SH-SY5Y (cell line): ENCODE measurements around the gene SARDH.

Experiments used
- GATA2 ChIP-seq: IDR thresholded peaks from 2 replicates; pipeline ENCODE4 v1.6.1; 2011; ENCODE audit warnings: mild to moderate bottlenecking, low read depth, low read length
- GATA3 ChIP-seq: IDR thresholded peaks from 2 replicates; pipeline ENCODE4 v1.6.1; 2011; ENCODE audit warnings: low read depth, mild to moderate bottlenecking, low read length, moderate library complexity

- TF ChIP-seq GATA2 (no peak), GATA3 (no peak)
Measured at GRCh38 chr9:133706307-133707050, 31.7 kb downstream of the SARDH start.
